ENCODE results near the gene DACH1.
A peak's percentile ranks its signal among the peaks of the same experiment; 100 is the strongest.

Gene DACH1

DNA sequence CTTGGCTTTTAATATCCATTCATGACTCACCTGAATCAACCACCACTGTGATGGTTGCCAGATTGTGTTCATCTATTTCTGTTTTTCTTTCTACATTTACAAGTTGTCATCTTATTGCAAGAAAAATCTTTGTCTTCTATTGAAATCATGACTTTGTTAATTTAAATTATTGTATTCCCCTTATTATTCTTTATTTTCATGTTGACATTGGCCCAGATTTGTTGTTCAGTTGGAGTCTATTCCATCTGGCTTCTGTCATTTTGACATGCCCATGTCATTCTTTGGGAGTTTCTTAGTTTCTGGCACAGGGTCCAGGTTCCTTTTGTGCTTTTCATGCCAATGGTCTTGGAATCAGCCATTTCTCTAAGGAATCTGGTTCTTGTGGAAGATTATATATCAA is 19.9 kb upstream of the DACH1 start:
- TF ChIP-seq, protein P1, sequence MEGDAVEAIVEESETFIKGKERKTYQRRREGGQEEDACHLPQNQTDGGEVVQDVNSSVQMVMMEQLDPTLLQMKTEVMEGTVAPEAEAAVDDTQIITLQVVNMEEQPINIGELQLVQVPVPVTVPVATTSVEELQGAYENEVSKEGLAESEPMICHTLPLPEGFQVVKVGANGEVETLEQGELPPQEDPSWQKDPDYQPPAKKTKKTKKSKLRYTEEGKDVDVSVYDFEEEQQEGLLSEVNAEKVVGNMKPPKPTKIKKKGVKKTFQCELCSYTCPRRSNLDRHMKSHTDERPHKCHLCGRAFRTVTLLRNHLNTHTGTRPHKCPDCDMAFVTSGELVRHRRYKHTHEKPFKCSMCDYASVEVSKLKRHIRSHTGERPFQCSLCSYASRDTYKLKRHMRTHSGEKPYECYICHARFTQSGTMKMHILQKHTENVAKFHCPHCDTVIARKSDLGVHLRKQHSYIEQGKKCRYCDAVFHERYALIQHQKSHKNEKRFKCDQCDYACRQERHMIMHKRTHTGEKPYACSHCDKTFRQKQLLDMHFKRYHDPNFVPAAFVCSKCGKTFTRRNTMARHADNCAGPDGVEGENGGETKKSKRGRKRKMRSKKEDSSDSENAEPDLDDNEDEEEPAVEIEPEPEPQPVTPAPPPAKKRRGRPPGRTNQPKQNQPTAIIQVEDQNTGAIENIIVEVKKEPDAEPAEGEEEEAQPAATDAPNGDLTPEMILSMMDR (IDR thresholded peaks at IDR 0.05; ENCODE audit: low read depth, low read length), result no peak
- Histone ChIP-seq H3K36me3 (no peaks in the 10 kb centered on the region), H3K4me1 (no peaks in the 10 kb centered on the region), H3K4me3 (ENCODE audit: low read depth, low read length) (no peak overlapping the region), H3K9me3 (no peaks in the 10 kb centered on the region), H3K27me3 (no peaks in the 10 kb centered on the region)
- DNase-seq, result no peak

DNA sequence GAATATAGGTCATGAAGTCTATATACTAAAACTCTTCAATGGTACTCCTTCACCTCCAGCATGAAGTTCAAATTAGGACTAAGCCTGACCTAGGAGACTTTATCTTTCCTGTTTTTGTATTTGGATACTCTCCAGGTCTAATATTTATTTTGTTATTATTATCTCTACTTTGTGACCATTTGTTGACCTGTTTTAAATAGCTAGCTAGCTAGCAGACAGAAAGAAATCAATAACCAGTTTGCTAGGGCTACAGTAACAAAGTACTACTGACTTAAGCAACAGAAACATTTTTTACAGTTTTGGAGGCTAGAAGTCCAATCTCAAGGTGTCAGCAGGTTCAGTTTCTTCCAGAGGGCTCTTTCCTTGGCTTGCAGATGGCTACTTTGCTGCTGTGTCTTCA is 15.1 kb upstream of the DACH1 start:
- Histone ChIP-seq H3K36me3 (no peaks in the 10 kb centered on the region), H3K4me3 (ENCODE audit: low read depth, low read length) (no peak overlapping the region), H3K9me3 (no peaks in the 10 kb centered on the region), H3K27me3 (no peaks in the 10 kb centered on the region), H3K4me1 (peaks cover 5% of the 10 kb centered on the region)
- TF ChIP-seq, protein P1 (IDR thresholded peaks at IDR 0.05; ENCODE audit: low read depth, low read length), result no peak
- DNase-seq, result no peak

- Histone ChIP-seq H3K4me1 (peaks cover 12% of the 10 kb centered on the region), H3K9me3 (no peaks in the 10 kb centered on the region), H3K4me3 (ENCODE audit: low read depth, low read length) (no peak overlapping the region), H3K36me3 (no peaks in the 10 kb centered on the region), H3K27me3 (no peaks in the 10 kb centered on the region)
- TF ChIP-seq, protein P1 (IDR thresholded peaks at IDR 0.05; ENCODE audit: low read depth, low read length), result no peak
- DNase-seq, result no peak
These were observed 13.9 kb upstream of the DACH1 start for GRCh38 chr13:71880753-71881541.

DNA sequence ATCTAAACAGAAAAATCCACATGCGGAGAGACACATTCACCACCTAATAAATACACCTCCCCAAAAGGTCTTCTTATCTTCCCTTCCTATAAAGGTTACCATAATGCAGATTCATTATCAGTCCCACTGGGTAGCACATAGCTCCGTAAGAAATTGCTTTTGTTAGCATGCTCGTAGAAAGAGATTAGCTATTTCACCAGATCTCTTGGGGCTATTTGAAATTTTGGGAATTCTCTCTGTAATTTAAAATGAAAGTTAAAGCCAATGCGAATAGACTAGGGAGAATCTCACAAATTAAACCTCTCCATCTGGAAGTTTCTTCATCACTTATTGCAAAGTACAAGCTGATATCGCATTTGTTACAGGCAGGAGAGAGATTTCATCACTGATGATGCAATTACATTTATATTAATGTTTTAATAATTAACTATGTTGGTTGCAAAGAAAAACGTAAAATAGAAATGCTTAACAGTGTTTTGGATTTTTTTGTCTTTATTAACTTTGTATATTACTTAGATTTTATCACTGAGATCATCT is 12.9 kb upstream of the DACH1 start:
- DNase-seq, result no peak
- Histone ChIP-seq H3K9me3 (no peaks in the 10 kb centered on the region), H3K27me3 (no peaks in the 10 kb centered on the region), H3K36me3 (no peaks in the 10 kb centered on the region), H3K4me1 (peaks cover 12% of the 10 kb centered on the region), H3K4me3 (ENCODE audit: low read depth, low read length) (no peak overlapping the region)
- TF ChIP-seq, protein P1 (IDR thresholded peaks at IDR 0.05; ENCODE audit: low read depth, low read length), result no peak

GRCh38 chr13:71879129-71879535 is 12.1 kb upstream of the DACH1 start:
- peaks cover 12% of the 10 kb centered on the region for H3K4me1 ChIP-seq
- TF ChIP-seq, protein P1 (IDR thresholded peaks at IDR 0.05; ENCODE audit: low read depth, low read length), result peak; percentile 83
- no peaks in the 10 kb centered on the region for H3K27me3 ChIP-seq
- H3K4me3 ChIP-seq (ENCODE audit: low read depth, low read length), result no peak overlapping the region
- peak; percentile 20 for DNase-seq
- H3K36me3 ChIP-seq, result no peaks in the 10 kb centered on the region
- no peaks in the 10 kb centered on the region for H3K9me3 ChIP-seq

DNA sequence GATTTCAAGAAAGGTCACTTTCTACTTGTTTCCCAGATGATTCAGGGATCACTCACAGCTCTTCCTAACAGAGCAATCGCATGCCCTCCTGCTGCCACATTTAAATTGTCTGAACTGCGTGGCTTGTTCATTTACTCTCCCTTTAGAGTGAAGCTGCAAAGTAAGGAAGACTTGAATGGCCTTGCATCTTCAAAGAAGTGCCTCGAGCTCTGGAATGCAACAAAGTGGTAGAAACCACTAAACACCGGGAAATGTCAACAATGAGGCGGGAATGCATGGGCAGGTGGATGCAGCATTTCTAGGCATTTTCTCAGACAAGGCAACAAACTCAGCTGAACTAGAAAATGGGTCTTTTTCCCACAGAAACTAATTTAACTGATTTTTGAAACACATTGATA is 10.3 kb upstream of the DACH1 start:
- Histone ChIP-seq H3K36me3 (no peaks in the 10 kb centered on the region), H3K9me3 (no peaks in the 10 kb centered on the region), H3K27me3 (no peaks in the 10 kb centered on the region), H3K4me3 (ENCODE audit: low read depth, low read length) (no peak overlapping the region), H3K4me1 (peaks cover 24% of the 10 kb centered on the region)
- TF ChIP-seq, protein P1 (IDR thresholded peaks at IDR 0.05; ENCODE audit: low read depth, low read length), result no peak
- DNase-seq, result no peak
